HEK293 (cell line): ENCODE measurements around the gene ZFP57.

ENCODE experiments used
- CTCF ChIA-PET: fragments of 350-600 bp; formaldehyde crosslinking; extraction: SDS; loops from one replicate; lab custom pipeline; 2021; ENCODE audit warnings: antibody characterized with exemption; lab: Yijun Ruan, JAX
- POLR2A ChIA-PET: fragments of 300-600 bp; formaldehyde crosslinking; extraction: SDS; loops from one replicate; lab custom pipeline; 2020; ENCODE audit warnings: antibody characterized with exemption, inconsistent platforms; lab: Yijun Ruan, JAX
- H3K27ac ChIP-seq: fragments of 200-500 bp; sonication (Bioruptor generic); 2 replicates; pipeline ENCODE4 v1.5.1; 2014; ENCODE audit warnings: low read depth, low read length, control low read depth, inconsistent platforms; ENCODE audit errors: extremely low read depth
- H3K36me3 ChIP-seq, 2 experiments: fragments of 200-500 bp in 1 of 2; sonication (Bioruptor generic) in 1 of 2; 1 replicate in 1 of 2; 2 replicates in 1 of 2; pipeline ENCODE4 v1.5.1; 2014 to 2017; ENCODE audit warnings: inconsistent platforms in 2 of 2, low read length in 2 of 2; ENCODE audit not compliant: control insufficient read depth in 2 of 2, insufficient read depth in 1 of 2
- H3K4me1 ChIP-seq: fragments of 200-500 bp; sonication (Bioruptor generic); 2 replicates; pipeline ENCODE4 v1.5.1; 2014; ENCODE audit warnings: mild to moderate bottlenecking, low read length, inconsistent platforms; ENCODE audit not compliant: control insufficient read depth, insufficient read depth
- H3K4me3 ChIP-seq: 2 replicates; pipeline ENCODE4 v1.5.1; 2011; ENCODE audit warnings: low read depth, mild to moderate bottlenecking, control low read depth, low read length, moderate library complexity
- H3K9me3 ChIP-seq: fragments of 200-500 bp; sonication (Bioruptor generic); 2 replicates; pipeline ENCODE4 v1.5.1; 2014; ENCODE audit warnings: low read depth, low read length, inconsistent platforms; ENCODE audit not compliant: control insufficient read depth, insufficient read depth
- GFI1B ChIP-seq: fragments of 450-650 bp; formaldehyde crosslinking; IDR thresholded peaks from 2 replicates; pipeline ENCODE4 v1.5.1; 2016; ENCODE audit warnings: missing biosample characterization, missing genetic modification characterization
- GLI2 ChIP-seq: fragments of 450-650 bp; formaldehyde crosslinking; IDR thresholded peaks from 2 replicates; pipeline ENCODE4; 2017; ENCODE audit warnings: missing biosample characterization, missing genetic modification characterization, low read depth, borderline replicate concordance
- HOXA7 ChIP-seq: sonication (generic); formaldehyde crosslinking; IDR thresholded peaks from 2 replicates; pipeline ENCODE4 v1.8.1; 2022; ENCODE audit warnings: missing genetic modification reagents, borderline replicate concordance
- KLF10 ChIP-seq: fragments of 450-650 bp; IDR thresholded peaks from 2 replicates; pipeline ENCODE4 v1.5.1; 2018; ENCODE audit warnings: missing biosample characterization, mild to moderate bottlenecking, missing genetic modification characterization
- SCRT1 ChIP-seq: fragments of 450-650 bp; formaldehyde crosslinking; IDR thresholded peaks from 2 replicates; pipeline ENCODE4 v1.5.1; 2016; ENCODE audit warnings: missing biosample characterization, missing genetic modification characterization, borderline replicate concordance
- ZBTB44 ChIP-seq: fragments of 450-650 bp; IDR thresholded peaks from 2 replicates; pipeline ENCODE4 v1.5.1; 2018; ENCODE audit warnings: missing biosample characterization, mild to moderate bottlenecking, missing genetic modification characterization
- ZNF138 ChIP-seq: fragments of 450-650 bp; formaldehyde crosslinking; IDR thresholded peaks from 2 replicates; pipeline ENCODE4 v1.5.1; 2016; ENCODE audit warnings: missing biosample characterization, missing genetic modification characterization, borderline replicate concordance
- ZNF140 ChIP-seq: fragments of 450-650 bp; formaldehyde crosslinking; IDR thresholded peaks from 2 replicates; pipeline ENCODE4 v1.5.1; 2016; ENCODE audit warnings: missing biosample characterization, missing genetic modification characterization
- ZNF23 ChIP-seq: fragments of 450-650 bp; formaldehyde crosslinking; IDR thresholded peaks from 2 replicates; pipeline ENCODE4 v1.5.1; 2016; ENCODE audit warnings: missing biosample characterization, missing genetic modification characterization, borderline replicate concordance
- ZNF341 ChIP-seq: fragments of 450-650 bp; formaldehyde crosslinking; IDR thresholded peaks from 2 replicates; pipeline ENCODE4; 2016; ENCODE audit warnings: low read depth, missing biosample characterization, missing genetic modification characterization
- ZNF354C ChIP-seq: fragments of 450-650 bp; formaldehyde crosslinking; IDR thresholded peaks from 2 replicates; pipeline ENCODE4 v1.5.1; 2016; ENCODE audit warnings: missing biosample characterization, missing genetic modification characterization, low read depth, borderline replicate concordance
- ZNF426 ChIP-seq: fragments of 450-650 bp; formaldehyde crosslinking; IDR thresholded peaks from 2 replicates; pipeline ENCODE4 v1.5.1; 2017; ENCODE audit warnings: missing biosample characterization, missing genetic modification characterization, mild to moderate bottlenecking, inconsistent platforms, moderate library complexity
- ZNF433 ChIP-seq: fragments of 450-650 bp; formaldehyde crosslinking; IDR thresholded peaks from 2 replicates; pipeline ENCODE4 v1.5.1; 2016; ENCODE audit warnings: missing biosample characterization, missing genetic modification characterization, low read depth
- ZNF518A ChIP-seq: fragments of 450-650 bp; formaldehyde crosslinking; conservative IDR thresholded peaks from 2 replicates; pipeline ENCODE4 v1.5.1; 2016; ENCODE audit warnings: low read depth, missing biosample characterization, missing genetic modification characterization
- ZNF555 ChIP-seq: fragments of 450-650 bp; formaldehyde crosslinking; conservative IDR thresholded peaks from 2 replicates; pipeline ENCODE4 v1.5.1; 2017; ENCODE audit warnings: missing biosample characterization, mild to moderate bottlenecking, missing genetic modification characterization, inconsistent platforms
- ZNF623 ChIP-seq: fragments of 450-650 bp; formaldehyde crosslinking; IDR thresholded peaks from 2 replicates; pipeline ENCODE4 v1.5.1; 2016; ENCODE audit warnings: missing biosample characterization, missing genetic modification characterization
- ZNF626 ChIP-seq: fragments of 450-650 bp; sonication (Bioruptor Pico); formaldehyde crosslinking; IDR thresholded peaks from 2 replicates; pipeline ENCODE4 v1.5.1; 2018; ENCODE audit warnings: missing biosample characterization, missing genetic modification characterization, inconsistent platforms
- ZNF629 ChIP-seq: fragments of 450-650 bp; formaldehyde crosslinking; IDR thresholded peaks from 2 replicates; pipeline ENCODE4 v1.5.1; 2017; ENCODE audit warnings: missing biosample characterization, missing genetic modification characterization
- ZNF654 ChIP-seq: fragments of 450-650 bp; formaldehyde crosslinking; IDR thresholded peaks from 2 replicates; pipeline ENCODE4 v1.5.1; 2016; ENCODE audit warnings: low read depth, missing biosample characterization, missing genetic modification characterization
- ZNF664 ChIP-seq: fragments of 450-650 bp; formaldehyde crosslinking; IDR thresholded peaks from 2 replicates; pipeline ENCODE4 v1.5.1; 2016; ENCODE audit warnings: missing biosample characterization, missing genetic modification characterization
- ZSCAN16 ChIP-seq: fragments of 450-650 bp; formaldehyde crosslinking; IDR thresholded peaks from 2 replicates; pipeline ENCODE4 v1.5.1; 2016; ENCODE audit warnings: missing biosample characterization, missing genetic modification characterization
- ZXDB ChIP-seq: fragments of 450-650 bp; formaldehyde crosslinking; IDR thresholded peaks from 2 replicates; pipeline ENCODE4 v1.5.1; 2016; ENCODE audit warnings: missing biosample characterization, missing genetic modification characterization
- TF ChIP-seq, protein P1 (sequence below): fragments of 450-650 bp; formaldehyde crosslinking; conservative IDR thresholded peaks from 2 replicates; pipeline ENCODE4 v1.5.1; 2016; ENCODE audit warnings: low read depth, missing biosample characterization, missing genetic modification characterization

ZFP57 gene

GRCh38 chr6:29672116-29672515, 8.8 kb downstream of the ZFP57 start (continued):
- peak; percentile 49; the same call in 1 of the 2 replicates for TF ChIP-seq ZNF629 (tag by site-specific recombination)
- TF ChIP-seq, protein P1, sequence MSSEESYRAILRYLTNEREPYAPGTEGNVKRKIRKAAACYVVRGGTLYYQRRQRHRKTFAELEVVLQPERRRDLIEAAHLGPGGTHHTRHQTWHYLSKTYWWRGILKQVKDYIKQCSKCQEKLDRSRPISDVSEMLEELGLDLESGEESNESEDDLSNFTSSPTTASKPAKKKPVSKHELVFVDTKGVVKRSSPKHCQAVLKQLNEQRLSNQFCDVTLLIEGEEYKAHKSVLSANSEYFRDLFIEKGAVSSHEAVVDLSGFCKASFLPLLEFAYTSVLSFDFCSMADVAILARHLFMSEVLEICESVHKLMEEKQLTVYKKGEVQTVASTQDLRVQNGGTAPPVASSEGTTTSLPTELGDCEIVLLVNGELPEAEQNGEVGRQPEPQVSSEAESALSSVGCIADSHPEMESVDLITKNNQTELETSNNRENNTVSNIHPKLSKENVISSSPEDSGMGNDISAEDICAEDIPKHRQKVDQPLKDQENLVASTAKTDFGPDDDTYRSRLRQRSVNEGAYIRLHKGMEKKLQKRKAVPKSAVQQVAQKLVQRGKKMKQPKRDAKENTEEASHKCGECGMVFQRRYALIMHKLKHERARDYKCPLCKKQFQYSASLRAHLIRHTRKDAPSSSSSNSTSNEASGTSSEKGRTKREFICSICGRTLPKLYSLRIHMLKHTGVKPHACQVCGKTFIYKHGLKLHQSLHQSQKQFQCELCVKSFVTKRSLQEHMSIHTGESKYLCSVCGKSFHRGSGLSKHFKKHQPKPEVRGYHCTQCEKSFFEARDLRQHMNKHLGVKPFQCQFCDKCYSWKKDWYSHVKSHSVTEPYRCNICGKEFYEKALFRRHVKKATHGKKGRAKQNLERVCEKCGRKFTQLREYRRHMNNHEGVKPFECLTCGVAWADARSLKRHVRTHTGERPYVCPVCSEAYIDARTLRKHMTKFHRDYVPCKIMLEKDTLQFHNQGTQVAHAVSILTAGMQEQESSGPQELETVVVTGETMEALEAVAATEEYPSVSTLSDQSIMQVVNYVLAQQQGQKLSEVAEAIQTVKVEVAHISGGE (tag by site-specific recombination): peak; percentile 73
- TF ChIP-seq ZNF623 (tag by site-specific recombination): peak; percentile 78
- peak; percentile 88; the same call in 1 of the 2 replicates for TF ChIP-seq ZNF354C
- TF ChIP-seq ZNF654 (tag by site-specific recombination): peak; percentile 37
- peak; percentile 57 for TF ChIP-seq ZNF433 (tag by site-specific recombination)
- TF ChIP-seq ZNF664 (tag by site-specific recombination): peak; percentile 41; the same call in 1 of the 2 replicates
- TF ChIP-seq ZNF555: peak; percentile 85
- TF ChIP-seq GLI2: peak; percentile 37; the same call in 1 of the 2 replicates
- peak; percentile 82; the same call in 1 of the 2 replicates for TF ChIP-seq ZNF140 (tag by site-specific recombination)
- TF ChIP-seq ZNF138 (tag by site-specific recombination): 0 out of 2 replicates have a peak, but pooled peaks have one; percentile 21
- peak; percentile 91 for TF ChIP-seq ZNF518A (tag by site-specific recombination)
- peak; percentile 87 for TF ChIP-seq ZNF426

GRCh38 chr6:29671026-29671425, 9.9 kb downstream of the ZFP57 start:
- Histone ChIP-seq H3K4me1 (peaks cover 3% of the 10 kb centered on the region; the same call in 1 of the 2 replicates), H3K4me3 (no peak overlapping the region), H3K9me3 (no peaks in the 10 kb centered on the region), H3K27ac (no peak overlapping the region), H3K36me3 (no peaks in the 10 kb centered on the region)
- POLR2A ChIA-PET: no interaction called here
- CTCF ChIA-PET: interaction anchor here (0.6 to 3.3 kb wide), 7 partner anchors 17 to 823 kb away, joined by 3 to 32 read pairs (median 5); no protein-coding TSS in a partner anchor
- TF ChIP-seq ZNF341 (no peak), ZXDB (tag by site-specific recombination) (no peak), SCRT1 (tag by site-specific recombination) (no peak), ZNF426 (no peak), ZNF623 (tag by site-specific recombination) (no peak), HOXA7 (CRISPR knock-in tag) (no peak), ZSCAN16 (tag by site-specific recombination) (no peak), KLF10 (tag by site-specific recombination) (no peak), ZNF626 (tag by site-specific recombination) (no peak), ZBTB44 (tag by site-specific recombination) (no peak), GFI1B (tag by site-specific recombination) (no peak), ZNF23 (tag by site-specific recombination) (no peak)
